Mesendoderm (in vitro differentiated cells): ENCODE results near the gene ROBO1.
A peak's percentile ranks its signal among the peaks of the same experiment; 100 is the strongest.
"Not testable (repeated sequence)": the region's sequence is repeated elsewhere in the genome, so short reads cannot be mapped to it uniquely, and the experiment has no call there.

Experiments
- DNase-seq: peaks from one replicate; pipeline ENCODE4 v3.0.0; 2013
- H2AK5ac ChIP-seq: 2 replicates; pipeline ENCODE4 v1.6.1; 2013; ENCODE audit warnings: low read length, inconsistent platforms
- H2BK120ac ChIP-seq: 2 replicates; pipeline ENCODE4 v1.6.1; 2013; ENCODE audit warnings: low read depth, mild to moderate bottlenecking, low read length, moderate library complexity, mixed read lengths
- H2BK15ac ChIP-seq: replicated peaks from 2 replicates; pipeline ENCODE4 v1.6.1; 2013; ENCODE audit warnings: low read depth, mild to moderate bottlenecking, moderate library complexity
- H2BK5ac ChIP-seq: 2 replicates; pipeline ENCODE4 v1.6.1; 2013; ENCODE audit warnings: low read length, inconsistent platforms
- H3K18ac ChIP-seq: 2 replicates; pipeline ENCODE4 v1.6.1; 2013; ENCODE audit warnings: mild to moderate bottlenecking, low read length, mixed read lengths
- H3K23ac ChIP-seq: one replicate; pipeline ENCODE4 v1.6.1; 2013; ENCODE audit warnings: low read length
- H3K27ac ChIP-seq: 2 replicates; pipeline ENCODE4 v1.5.1; 2013; ENCODE audit warnings: low read depth, mild to moderate bottlenecking, inconsistent platforms, low read length, moderate library complexity
- H3K27me3 ChIP-seq: 2 replicates; pipeline ENCODE4 v1.6.1; 2013; ENCODE audit warnings: low read length, control low read depth, mild to moderate bottlenecking, inconsistent platforms; ENCODE audit not compliant: insufficient read depth, poor library complexity
- H3K36me3 ChIP-seq: 2 replicates; pipeline ENCODE4 v1.6.1; 2013; ENCODE audit warnings: low read length, inconsistent platforms; ENCODE audit not compliant: control insufficient read depth, insufficient read depth
- H3K4ac ChIP-seq: one replicate; pipeline ENCODE4 v1.6.1; 2013; ENCODE audit warnings: low read depth, mild to moderate bottlenecking, low read length, moderate library complexity
- H3K4me1 ChIP-seq: 2 replicates; pipeline ENCODE4 v1.6.1; 2013; ENCODE audit warnings: low read depth, low read length, inconsistent platforms; ENCODE audit not compliant: control insufficient read depth
- H3K4me2 ChIP-seq: 2 replicates; pipeline ENCODE4 v1.6.1; 2013; ENCODE audit warnings: low read length
- H3K4me3 ChIP-seq: 2 replicates; pipeline ENCODE4 v1.5.1; 2013; ENCODE audit warnings: mild to moderate bottlenecking, low read length
- H3K56ac ChIP-seq: one replicate; pipeline ENCODE4 v1.6.1; 2013; ENCODE audit warnings: low read length
- H3K79me1 ChIP-seq: 2 replicates; pipeline ENCODE4 v1.6.1; 2013; ENCODE audit warnings: low read length, inconsistent platforms
- H3K79me2 ChIP-seq: 2 replicates; pipeline ENCODE4 v1.6.1; 2013; ENCODE audit warnings: mild to moderate bottlenecking, low read length; ENCODE audit not compliant: control insufficient read depth, insufficient read depth
- H3K9ac ChIP-seq: 2 replicates; pipeline ENCODE4 v1.6.1; 2013; ENCODE audit warnings: low read length, inconsistent platforms
- H4K5ac ChIP-seq: one replicate; pipeline ENCODE4 v1.6.1; 2013; ENCODE audit warnings: low read length
- H4K8ac ChIP-seq: one replicate; pipeline ENCODE4 v1.6.1; 2013; ENCODE audit warnings: low read depth, mild to moderate bottlenecking, control low read depth, low read length, moderate library complexity
- WGBS: extraction: QIAGEN DNeasy Blood & Tissue Kit; methylation state at CpG from one replicate; pipeline ENCODE4 v1.1.7; 2013; ENCODE audit warnings: low lambda C conversion rate, missing lambda C conversion rate; ENCODE audit not compliant: insufficient coverage; ENCODE audit errors: extremely low coverage; 5-methylcytosine and 5-hydroxymethylcytosine counted together

The ROBO1 gene

GRCh38 chr3:79325833-79326383 lies 441.9 kb downstream of the ROBO1 start:
- not testable (repeated sequence) for H3K79me2 ChIP-seq, H3K23ac ChIP-seq, H4K5ac ChIP-seq, H4K8ac ChIP-seq, H3K4me3 ChIP-seq, H2BK120ac ChIP-seq, H3K4me2 ChIP-seq, H3K27ac ChIP-seq, H2AK5ac ChIP-seq, H2BK15ac ChIP-seq, H3K36me3 ChIP-seq, H3K4me1 ChIP-seq, H3K27me3 ChIP-seq, H3K56ac ChIP-seq, H3K18ac ChIP-seq, H2BK5ac ChIP-seq, H3K4ac ChIP-seq, H3K9ac ChIP-seq, H3K79me1 ChIP-seq
- WGBS = no CpG with 5 or more reads among the region's 15 CpGs
- DNase-seq = peak; percentile 18

DNA sequence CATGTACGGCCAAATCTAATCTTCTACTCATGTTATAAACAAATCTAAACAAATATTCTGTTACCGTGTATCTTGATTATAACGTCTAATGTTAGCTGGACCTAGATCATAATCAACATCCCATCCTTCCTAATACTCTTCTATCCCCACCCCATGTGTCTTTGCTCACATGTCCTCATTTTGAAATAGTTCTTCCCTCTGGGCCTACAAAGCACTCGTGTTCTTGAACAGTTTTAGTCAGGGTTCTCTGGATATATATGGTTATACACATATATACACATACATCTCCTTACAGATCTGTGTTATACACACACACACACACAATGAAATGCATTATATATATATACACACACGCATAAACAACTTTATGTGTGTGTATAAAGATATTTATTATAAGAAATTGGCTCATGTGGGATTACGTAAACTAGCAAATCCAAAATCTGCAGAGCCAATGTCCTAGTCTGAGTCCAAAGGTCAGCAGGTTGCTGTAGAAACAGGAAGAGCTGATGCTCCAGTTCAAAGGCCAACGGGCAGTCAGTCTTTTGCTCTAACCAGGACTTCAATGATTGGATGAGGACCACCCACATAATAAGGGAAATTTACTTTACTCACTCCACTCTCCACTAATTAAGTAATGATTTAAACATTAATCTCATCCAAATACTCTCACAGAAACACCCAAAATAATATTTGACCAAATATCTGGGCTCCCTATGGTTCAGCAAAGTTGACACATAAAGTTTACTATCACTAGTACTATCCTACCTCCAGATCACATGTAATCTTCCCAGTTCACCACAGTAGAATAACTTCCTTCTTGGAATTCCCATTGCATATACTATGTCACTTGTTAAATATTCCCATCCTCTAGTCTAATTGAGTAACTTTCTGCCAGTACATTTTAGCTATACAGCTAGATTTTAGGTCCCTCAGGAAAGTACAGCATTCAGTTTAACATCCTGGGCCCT lies 450.0 kb downstream of the ROBO1 start:
- Histone ChIP-seq H3K56ac (no peak overlapping the region), H3K4me3 (no peak overlapping the region), H3K79me2 (no peaks in the 10 kb centered on the region), H2BK120ac (no peak overlapping the region), H3K79me1 (no peaks in the 10 kb centered on the region), H3K23ac (no peak overlapping the region), H2BK5ac (no peak overlapping the region), H3K4me2 (no peak overlapping the region), H4K8ac (no peak overlapping the region), H2AK5ac (no peak overlapping the region), H3K27me3 (no peaks in the 10 kb centered on the region), H3K4ac (no peak overlapping the region), H3K9ac (no peak overlapping the region), H3K36me3 (no peaks in the 10 kb centered on the region), H3K18ac (no peak overlapping the region), H2BK15ac (no peak overlapping the region), H4K5ac (no peak overlapping the region), H3K27ac (no peak overlapping the region), H3K4me1 (no peaks in the 10 kb centered on the region)
- no peak for DNase-seq
- 100% methylated on average over 2 of the region's 7 CpGs for WGBS

- Histone ChIP-seq H3K23ac (no peak overlapping the region), H3K4me1 (no peaks in the 10 kb centered on the region), H3K4ac (no peak overlapping the region), H3K4me3 (no peak overlapping the region), H4K8ac (no peak overlapping the region), H3K9ac (no peak overlapping the region), H2AK5ac (no peak overlapping the region), H3K56ac (no peak overlapping the region), H3K4me2 (no peak overlapping the region), H2BK120ac (no peak overlapping the region), H3K18ac (no peak overlapping the region), H4K5ac (no peak overlapping the region), H3K27me3 (no peaks in the 10 kb centered on the region), H3K36me3 (no peaks in the 10 kb centered on the region), H3K27ac (no peak overlapping the region), H2BK5ac (no peak overlapping the region), H2BK15ac (no peak overlapping the region), H3K79me2 (no peaks in the 10 kb centered on the region), H3K79me1 (no peaks in the 10 kb centered on the region)
- no peak for DNase-seq
- no CpG with 5 or more reads among the region's 2 CpGs for WGBS
Measured at GRCh38 chr3:79314962-79315361, 452.8 kb downstream of the ROBO1 start.

DNA sequence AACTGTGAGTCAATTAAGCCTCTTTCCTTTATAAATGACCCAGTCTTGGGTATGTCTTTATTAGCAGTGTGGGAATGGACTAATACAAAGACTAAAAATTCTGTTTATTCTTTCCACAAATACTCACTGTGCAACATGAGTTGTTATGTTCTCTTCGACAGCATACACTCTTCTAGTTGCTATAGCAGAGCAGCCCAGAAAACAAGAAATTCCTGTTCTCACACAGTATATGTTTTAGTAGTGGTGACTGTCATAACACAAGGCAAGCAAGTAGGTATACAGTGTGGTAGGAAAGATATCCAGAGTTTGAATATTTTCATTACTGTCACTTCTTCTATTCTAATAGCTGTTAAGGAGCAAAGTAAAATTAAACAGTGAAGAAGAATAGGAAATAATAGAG lies 453.3 kb downstream of the ROBO1 start:
- H3K4ac ChIP-seq = no peak overlapping the region
- no peaks in the 10 kb centered on the region for H3K79me2 ChIP-seq
- no peak overlapping the region for H3K27ac ChIP-seq
- no peak overlapping the region for H2BK15ac ChIP-seq
- H2AK5ac ChIP-seq = no peak overlapping the region
- no peak overlapping the region for H3K4me2 ChIP-seq
- no peaks in the 10 kb centered on the region for H3K4me1 ChIP-seq
- H3K9ac ChIP-seq = no peak overlapping the region
- H3K4me3 ChIP-seq = no peak overlapping the region
- H2BK120ac ChIP-seq = no peak overlapping the region
- no peak overlapping the region for H3K18ac ChIP-seq
- no peak overlapping the region for H3K56ac ChIP-seq
- no peak overlapping the region for H3K23ac ChIP-seq
- H3K79me1 ChIP-seq = no peaks in the 10 kb centered on the region
- H4K5ac ChIP-seq = no peak overlapping the region
- H2BK5ac ChIP-seq = no peak overlapping the region
- WGBS = no CpG with 5 or more reads among the region's 1 CpG
- H3K36me3 ChIP-seq = no peaks in the 10 kb centered on the region
- no peaks in the 10 kb centered on the region for H3K27me3 ChIP-seq
- DNase-seq = no peak
- H4K8ac ChIP-seq = no peak overlapping the region

DNA sequence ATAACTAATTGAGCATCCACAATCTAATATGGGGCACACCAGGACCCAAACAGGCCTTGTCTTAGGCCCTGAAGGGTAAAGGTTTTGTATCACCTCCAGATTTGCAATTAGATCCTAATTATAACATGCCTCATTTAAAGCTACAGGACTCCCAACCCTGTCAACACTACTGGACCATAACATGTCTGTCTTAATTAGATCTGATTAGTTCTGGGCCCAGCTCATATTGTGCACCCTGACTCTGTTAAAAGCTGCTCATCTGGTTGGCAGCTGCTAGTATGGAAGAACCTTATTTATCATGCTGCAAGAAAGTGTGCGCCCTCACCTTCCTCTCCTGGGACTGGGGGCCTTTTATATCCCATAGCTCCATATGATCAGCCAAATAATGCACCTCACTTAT lies 457.8 kb downstream of the ROBO1 start:
- H3K79me2 ChIP-seq = no peaks in the 10 kb centered on the region
- H3K27me3 ChIP-seq = no peaks in the 10 kb centered on the region
- H3K27ac ChIP-seq = no peak overlapping the region
- H2BK120ac ChIP-seq = no peak overlapping the region
- H4K5ac ChIP-seq = no peak overlapping the region
- no peak overlapping the region for H3K4me3 ChIP-seq
- DNase-seq = no peak
- H2BK5ac ChIP-seq = no peak overlapping the region
- H2BK15ac ChIP-seq = no peak overlapping the region
- H3K18ac ChIP-seq = no peak overlapping the region
- no peaks in the 10 kb centered on the region for H3K4me1 ChIP-seq
- no peaks in the 10 kb centered on the region for H3K36me3 ChIP-seq
- no peak overlapping the region for H2AK5ac ChIP-seq
- H3K23ac ChIP-seq = no peak overlapping the region
- no CpG with 5 or more reads among the region's 1 CpG for WGBS
- no peaks in the 10 kb centered on the region for H3K79me1 ChIP-seq
- no peak overlapping the region for H3K56ac ChIP-seq
- H3K4me2 ChIP-seq = no peak overlapping the region
- H4K8ac ChIP-seq = no peak overlapping the region
- H3K4ac ChIP-seq = no peak overlapping the region
- H3K9ac ChIP-seq = no peak overlapping the region
